ENCODE results near the gene GRM2.
A peak's percentile ranks its signal among the peaks of the same experiment; 100 is the strongest.

GRM2 gene

GRCh38 chr3:51706788-51707731 lies at the start of gene GRM2:
GRM2 (plus strand) TSS chr3:51707068; CDS start chr3:51708984, 1,916 bp downstream.
- intact Hi-C loops (cut with DNase I) = no loop called here
- DNase-seq = peak in 41 of 42 donors; percentile 10 to 83 (median 58)

DNA sequence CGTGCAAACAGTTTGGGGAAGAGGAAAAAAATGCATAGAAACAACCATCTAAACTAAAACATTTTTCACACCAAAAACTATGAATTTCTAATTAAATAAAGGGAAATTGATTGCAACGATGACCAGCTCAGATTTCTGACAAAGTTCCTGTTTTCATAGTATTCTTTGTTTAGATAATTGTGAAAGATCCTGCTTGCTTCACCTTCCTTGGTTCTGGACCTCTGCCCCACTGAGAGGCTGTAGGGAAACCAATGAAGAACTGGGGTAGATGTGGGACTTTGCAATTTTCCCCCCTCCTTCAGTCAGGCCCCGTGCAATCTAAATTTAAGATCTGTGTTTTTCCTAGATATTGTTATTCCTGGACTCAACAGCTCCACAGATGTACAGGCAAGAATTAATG lies 49.6 kb upstream of the GRM2 start:
- DNase-seq = no peak
- intact Hi-C loops (cut with DNase I) = no loop called here

GRCh38 chr3:51659942-51660341 lies 46.9 kb upstream of the GRM2 start:
- intact Hi-C loops (cut with DNase I) = no loop called here
- no peak for DNase-seq

DNA sequence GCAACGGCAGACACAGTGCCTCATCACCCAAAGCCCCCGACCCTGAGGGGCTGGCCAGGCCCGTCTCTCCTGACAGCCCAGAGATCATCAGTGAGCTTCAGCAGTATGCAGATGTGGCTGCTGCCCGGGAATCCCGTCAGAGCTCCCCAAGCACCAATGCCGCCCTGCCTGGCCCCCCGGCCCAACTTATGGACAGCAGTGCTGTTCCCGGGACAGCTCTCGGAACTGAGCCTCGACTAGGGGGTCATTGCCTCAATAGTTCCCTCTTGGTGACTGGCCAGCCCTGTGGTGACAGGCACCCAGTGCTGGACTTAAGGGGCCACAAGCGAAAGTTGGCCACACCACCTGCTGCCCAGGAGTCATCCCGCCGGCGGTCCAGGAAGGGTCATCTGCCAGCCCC lies 44.4 kb upstream of the GRM2 start:
- DNase-seq = peak in 1 of 42 donors; percentile 36
- intact Hi-C loops (cut with DNase I) = no loop called here

DNA sequence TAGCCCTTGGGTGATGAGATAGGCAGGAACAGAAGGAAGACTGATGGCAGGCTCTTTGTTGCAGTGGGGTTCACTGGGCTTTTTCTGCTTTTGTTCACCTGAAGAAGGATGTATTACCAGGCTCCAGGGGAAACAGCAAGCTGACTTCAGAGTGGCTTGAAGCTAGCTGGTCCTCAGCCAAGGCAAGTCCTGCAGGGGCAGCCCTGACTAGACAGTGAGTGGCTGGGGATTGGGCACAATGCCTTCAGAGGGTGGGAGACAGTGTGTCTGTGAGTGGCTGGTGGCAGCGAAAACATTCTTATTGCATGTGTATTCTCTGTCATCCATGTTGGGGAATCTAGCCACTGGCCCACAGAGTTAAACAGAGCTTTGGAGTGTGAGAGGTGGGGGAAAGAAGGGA lies 38.1 kb upstream of the GRM2 start:
- intact Hi-C loops (cut with DNase I) = no loop called here
- DNase-seq = peak in 4 of 42 donors; percentile 1 to 25 (median 6)

- intact Hi-C loops (cut with DNase I) = loop anchor here (2.0 to 10.0 kb wide), 3 partner anchors 135 to 275 kb away; partner anchors contain the start of genes RAD54L2 and RBM15B
- peak; percentile 51 to 92 (median 86) for DNase-seq
Measured at GRCh38 chr3:51669241-51670052, 37.4 kb upstream of the GRM2 start.

DNA sequence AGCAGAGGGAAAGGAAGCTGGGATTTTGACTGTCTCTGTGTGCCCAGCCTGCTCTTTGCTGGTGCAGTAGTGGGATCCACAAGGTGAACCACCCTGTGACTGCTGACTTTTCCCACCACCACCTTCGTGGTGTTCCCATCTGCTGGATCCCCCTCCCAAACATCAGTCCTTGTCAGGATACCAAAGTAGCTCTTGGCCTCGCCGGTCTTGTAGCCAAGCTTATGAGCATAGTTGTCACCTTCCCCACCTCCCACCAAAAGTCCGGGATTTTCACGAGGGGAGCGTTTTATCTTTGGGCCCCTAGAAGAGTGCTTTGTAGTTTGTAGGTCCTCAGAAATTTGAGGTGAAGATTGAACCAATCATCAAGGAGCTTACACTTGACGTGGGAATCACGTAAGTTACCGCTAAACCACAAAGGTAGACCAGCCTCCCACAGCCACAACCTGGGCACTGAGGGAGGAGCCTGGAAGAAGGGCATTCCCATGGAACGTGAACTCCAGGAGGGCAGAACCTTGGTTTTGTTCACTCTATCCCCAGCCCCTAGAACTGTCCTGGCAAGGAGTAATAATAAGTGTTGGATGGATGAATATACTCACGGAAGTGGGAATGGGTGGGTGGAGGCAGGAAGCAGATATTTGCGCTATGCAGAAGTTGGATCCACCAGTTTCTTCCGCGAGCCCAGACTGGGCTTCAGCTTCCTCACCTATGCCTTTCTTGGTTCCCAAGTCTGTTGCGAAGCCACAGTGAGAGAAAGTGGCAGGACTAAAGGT lies 36.6 kb upstream of the GRM2 start:
- intact Hi-C loops (cut with DNase I) = loop anchor here (2.0 to 10.0 kb wide), 3 partner anchors 135 to 275 kb away; partner anchors contain the start of genes RAD54L2 and RBM15B
- peak in 9 of 42 donors; percentile 8 to 44 (median 28) for DNase-seq

- peak; percentile 63 to 95 (median 91) for DNase-seq
- intact Hi-C loops (cut with DNase I) = loop anchor here (2.0 to 10.0 kb wide), 3 partner anchors 136 to 276 kb away; partner anchors contain the start of genes RAD54L2 and RBM15B
Measured at GRCh38 chr3:51670823-51671733, 35.8 kb upstream of the GRM2 start, which contains the start of gene TEX264. TEX264 (plus strand) TSS chr3:51671252; CDS start chr3:51674305, 3,053 bp downstream.

GRCh38 chr3:51671734-51672475 lies 35.0 kb upstream of the GRM2 start:
- intact Hi-C loops (cut with DNase I) = loop anchor here (2.0 to 10.0 kb wide), 3 partner anchors 137 to 277 kb away; partner anchors contain the start of genes RAD54L2 and RBM15B
- peak in 39 of 42 donors; percentile 28 to 74 (median 53) for DNase-seq

GRCh38 chr3:51673181-51673801 lies 33.6 kb upstream of the GRM2 start:
- peak in 7 of 42 donors; percentile 2 to 30 (median 9) for DNase-seq
- intact Hi-C loops (cut with DNase I) = loop anchor here (10.0 kb wide), 2 partner anchors 138 to 278 kb away; partner anchors contain the start of genes RAD54L2 and RBM15B

GRCh38 chr3:51673802-51674654 lies 32.8 kb upstream of the GRM2 start:
- intact Hi-C loops (cut with DNase I) = loop anchor here (10.0 kb wide), 2 partner anchors 139 to 279 kb away; partner anchors contain the start of genes RAD54L2 and RBM15B
- peak in 6 of 42 donors; percentile 3 to 29 (median 12) for DNase-seq

DNA sequence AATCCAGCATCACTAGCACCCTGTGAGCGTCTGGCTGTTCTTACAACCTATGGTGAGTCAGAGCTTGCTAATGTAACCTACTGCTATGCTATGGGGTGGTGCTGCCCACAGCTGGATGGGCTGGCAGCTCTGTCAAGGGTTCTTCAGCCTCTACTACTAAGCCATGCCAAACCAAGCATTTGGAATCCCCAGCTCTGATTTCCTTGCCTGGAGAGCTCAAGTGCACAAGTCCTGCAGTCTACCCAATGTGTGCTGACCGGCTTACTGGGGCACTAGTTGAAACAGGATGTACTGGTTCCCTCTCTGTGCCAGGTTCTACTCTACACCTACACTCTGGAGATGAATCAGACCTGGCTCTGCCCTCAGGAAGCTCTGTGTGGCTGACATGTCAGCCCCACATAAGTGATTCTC lies 31.7 kb upstream of the GRM2 start:
- peak in 7 of 42 donors; percentile 23 to 52 (median 29) for DNase-seq
- intact Hi-C loops (cut with DNase I) = loop anchor here (10.0 kb wide), 2 partner anchors 140 to 280 kb away; partner anchors contain the start of genes RAD54L2 and RBM15B

- intact Hi-C loops (cut with DNase I) = loop anchor here (10.0 kb wide), 2 partner anchors 141 to 281 kb away; partner anchors contain the start of genes RAD54L2 and RBM15B
- peak in 1 of 42 donors; percentile 11 for DNase-seq
Measured at GRCh38 chr3:51676102-51676640, 30.7 kb upstream of the GRM2 start.

DNA sequence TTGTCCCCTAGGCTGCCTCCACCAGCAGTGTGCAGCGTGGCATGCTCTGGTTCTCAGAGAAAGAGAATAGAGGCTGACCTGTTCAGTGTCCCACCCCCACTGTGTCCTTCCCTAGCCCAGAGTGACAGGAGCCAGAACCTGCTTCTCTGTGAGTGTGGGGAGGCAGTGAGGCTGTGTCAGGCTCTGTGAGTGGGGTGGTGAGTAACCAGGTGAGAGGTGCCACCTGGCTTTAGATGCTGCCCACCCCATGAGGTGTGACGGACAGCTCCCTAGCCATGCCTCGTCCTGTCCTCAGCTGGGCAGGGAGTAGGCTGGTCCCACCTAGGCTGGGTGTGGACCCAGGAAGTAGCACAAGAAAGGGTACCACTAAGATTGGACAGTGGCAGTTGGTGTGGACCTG lies 29.5 kb upstream of the GRM2 start:
- DNase-seq = no peak
- intact Hi-C loops (cut with DNase I) = loop anchor here (10.0 kb wide), 2 partner anchors 143 to 283 kb away; partner anchors contain the start of genes RAD54L2 and RBM15B
